Mesothelial cell of epicardium (in vitro differentiated cells): ENCODE results near the gene MYH13. TPM values are rescaled to one million over a fixed set of nuclear protein-coding genes. Genes with fewer than 3 reads are reported as not detected.

Source experiments
- DNase-seq, 2 experiments: peaks; one replicate each; pipeline ENCODE4 v3.0.0; 2021; ENCODE audit warnings: low spot score in 2 of 2; ENCODE audit not compliant: unreplicated experiment in 2 of 2
- H3K27ac Mint-ChIP-seq: 2 replicates; pipeline ENCODE4 v1.8.0; 2021; ENCODE audit warnings: mixed read lengths
- H3K27me3 Mint-ChIP-seq: 2 replicates; pipeline ENCODE4 v1.8.0; 2021; ENCODE audit warnings: low read depth, mixed read lengths
- H3K36me3 Mint-ChIP-seq: 2 replicates; pipeline ENCODE4 v1.8.0; 2021; ENCODE audit warnings: mixed read lengths
- H3K4me1 Mint-ChIP-seq: 2 replicates; pipeline ENCODE4 v1.8.0; 2021; ENCODE audit warnings: mixed read lengths
- H3K4me3 Mint-ChIP-seq: 2 replicates; pipeline ENCODE4 v1.8.0; 2021; ENCODE audit warnings: mild to moderate bottlenecking, moderate library complexity, mixed read lengths
- H3K9me3 Mint-ChIP-seq: 2 replicates; pipeline ENCODE4 v1.8.0; 2021; ENCODE audit warnings: mixed read lengths
- total RNA-seq: library from RNA; stranded (reverse); gene quantifications from 3 replicates; pipeline ENCODE4 v1.2.1, GENCODE V29; 2021
- TF ChIP-seq, protein P1 (sequence below): fragments of 200-600 bp; sonication (generic); IDR thresholded peaks from one replicate; pipeline ENCODE4 v1.5.0; 2021; ENCODE audit warnings: antibody characterized with exemption; ENCODE audit not compliant: unreplicated experiment

MYH13 gene
- total RNA-seq, 1 donor from 2014 or later, result 0.04 TPM

DNA sequence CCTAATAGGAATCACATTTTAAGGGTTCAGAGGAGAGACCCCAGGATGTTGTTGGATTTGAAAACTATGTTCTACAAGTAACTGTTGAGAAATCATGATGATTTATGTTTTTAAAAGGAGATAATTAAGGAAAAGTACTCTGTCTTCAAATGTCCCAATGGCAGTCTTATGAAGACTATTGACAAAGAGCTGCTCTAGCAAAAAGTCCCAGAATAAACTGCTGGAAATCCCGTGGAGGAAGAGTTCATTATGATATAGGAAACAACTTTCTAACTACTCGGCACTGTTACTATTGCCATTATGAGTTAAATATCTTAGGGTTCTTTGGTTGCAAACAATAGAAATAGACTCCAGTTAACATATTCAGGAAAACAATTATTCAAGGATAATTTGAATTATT lies 108.8 kb downstream of the MYH13 start:
- Mint-ChIP-seq H3K9me3 (peaks cover 5% of the 10 kb centered on the region), H3K4me3 (no peak overlapping the region), H3K4me1 (peaks cover 3% of the 10 kb centered on the region), H3K36me3 (no peaks in the 10 kb centered on the region), H3K27me3 (no peaks in the 10 kb centered on the region), H3K27ac (no peak overlapping the region)
- TF ChIP-seq, protein P1, sequence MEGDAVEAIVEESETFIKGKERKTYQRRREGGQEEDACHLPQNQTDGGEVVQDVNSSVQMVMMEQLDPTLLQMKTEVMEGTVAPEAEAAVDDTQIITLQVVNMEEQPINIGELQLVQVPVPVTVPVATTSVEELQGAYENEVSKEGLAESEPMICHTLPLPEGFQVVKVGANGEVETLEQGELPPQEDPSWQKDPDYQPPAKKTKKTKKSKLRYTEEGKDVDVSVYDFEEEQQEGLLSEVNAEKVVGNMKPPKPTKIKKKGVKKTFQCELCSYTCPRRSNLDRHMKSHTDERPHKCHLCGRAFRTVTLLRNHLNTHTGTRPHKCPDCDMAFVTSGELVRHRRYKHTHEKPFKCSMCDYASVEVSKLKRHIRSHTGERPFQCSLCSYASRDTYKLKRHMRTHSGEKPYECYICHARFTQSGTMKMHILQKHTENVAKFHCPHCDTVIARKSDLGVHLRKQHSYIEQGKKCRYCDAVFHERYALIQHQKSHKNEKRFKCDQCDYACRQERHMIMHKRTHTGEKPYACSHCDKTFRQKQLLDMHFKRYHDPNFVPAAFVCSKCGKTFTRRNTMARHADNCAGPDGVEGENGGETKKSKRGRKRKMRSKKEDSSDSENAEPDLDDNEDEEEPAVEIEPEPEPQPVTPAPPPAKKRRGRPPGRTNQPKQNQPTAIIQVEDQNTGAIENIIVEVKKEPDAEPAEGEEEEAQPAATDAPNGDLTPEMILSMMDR, result no peak
- no peak for DNase-seq

DNA sequence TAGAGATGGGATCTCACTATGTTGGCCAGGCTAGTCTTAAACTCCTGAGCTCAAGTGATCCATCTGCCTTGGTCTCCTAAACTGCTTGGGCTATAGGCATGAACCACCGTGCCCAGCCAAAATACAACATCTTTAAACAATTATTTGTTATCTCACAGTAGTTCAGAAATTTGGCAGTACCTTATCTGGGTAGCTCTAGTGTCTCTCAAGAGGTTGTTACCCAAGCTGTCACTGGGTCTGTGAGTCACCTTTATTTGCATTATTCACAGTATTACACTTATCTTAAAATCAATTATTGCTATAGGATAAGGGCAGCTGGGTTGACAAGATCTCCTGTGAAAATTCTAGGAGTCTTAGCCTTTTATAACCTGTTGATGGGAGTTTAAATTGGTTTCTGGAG lies 110.4 kb downstream of the MYH13 start:
- DNase-seq, result no peak
- TF ChIP-seq, protein P1, result no peak
- peaks cover 5% of the 10 kb centered on the region for H3K9me3 Mint-ChIP-seq
- H3K4me3 Mint-ChIP-seq, result no peak overlapping the region
- peaks cover 3% of the 10 kb centered on the region for H3K4me1 Mint-ChIP-seq
- no peak overlapping the region for H3K27ac Mint-ChIP-seq
- H3K27me3 Mint-ChIP-seq, result no peaks in the 10 kb centered on the region
- H3K36me3 Mint-ChIP-seq, result no peaks in the 10 kb centered on the region

DNA sequence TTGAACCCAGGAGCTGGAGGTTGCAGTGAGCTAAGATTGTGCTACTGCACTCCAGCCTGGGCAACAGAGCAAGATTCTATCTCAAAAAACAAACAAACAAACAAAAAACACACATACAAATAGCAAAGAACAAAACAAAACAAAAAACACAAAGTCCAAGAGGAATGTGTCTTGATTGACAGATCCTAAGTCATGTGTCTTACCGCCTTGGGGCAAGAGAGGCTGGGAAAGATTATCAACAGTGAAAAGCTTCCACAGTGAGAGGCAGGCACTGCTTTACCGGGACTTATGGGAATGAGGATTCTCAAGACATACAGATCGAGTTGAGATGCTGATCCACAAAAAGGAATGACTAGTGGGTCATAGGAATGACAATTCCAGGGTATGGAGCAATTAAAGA lies 111.7 kb downstream of the MYH13 start:
- H3K27me3 Mint-ChIP-seq, result no peaks in the 10 kb centered on the region
- H3K4me1 Mint-ChIP-seq, result peaks cover 3% of the 10 kb centered on the region
- DNase-seq, result no peak
- TF ChIP-seq, protein P1, result no peak
- H3K36me3 Mint-ChIP-seq, result no peaks in the 10 kb centered on the region
- no peak overlapping the region for H3K27ac Mint-ChIP-seq
- H3K9me3 Mint-ChIP-seq, result no peaks in the 10 kb centered on the region
- no peak overlapping the region for H3K4me3 Mint-ChIP-seq

- DNase-seq, result no peak
- TF ChIP-seq, protein P1, result no peak
- Mint-ChIP-seq H3K9me3 (no peaks in the 10 kb centered on the region), H3K27me3 (no peaks in the 10 kb centered on the region), H3K36me3 (no peaks in the 10 kb centered on the region), H3K4me1 (peaks cover 8% of the 10 kb centered on the region), H3K4me3 (no peak overlapping the region), H3K27ac (no peak overlapping the region)
Observed at GRCh38 chr17:10251212-10251948, 121.4 kb downstream of the MYH13 start.

Other genes with a start within 250 kb of the MYH13 start
- gene GAS7, start 174.4 kb downstream of the MYH13 start, total RNA-seq, result 41.0 to 47.7 TPM (median 44.0 TPM) in 3 replicates
- gene MYH8, start 48.9 kb upstream of the MYH13 start, total RNA-seq, result not detected in 3 replicates
- not detected in 3 replicates for gene MYH4, start 96.6 kb upstream of the MYH13 start, total RNA-seq
- gene MYH1, start 145.5 kb upstream of the MYH13 start, total RNA-seq, result not detected in 3 replicates
- not detected in 3 replicates for gene MYH2, start 176.7 kb upstream of the MYH13 start, total RNA-seq